Measurements from ENCODE around the gene SPO11.
"Not testable (repeated sequence)": the region's sequence is repeated elsewhere in the genome, so short reads cannot be mapped to it uniquely, and the experiment has no call there.

The SPO11 gene

DNA sequence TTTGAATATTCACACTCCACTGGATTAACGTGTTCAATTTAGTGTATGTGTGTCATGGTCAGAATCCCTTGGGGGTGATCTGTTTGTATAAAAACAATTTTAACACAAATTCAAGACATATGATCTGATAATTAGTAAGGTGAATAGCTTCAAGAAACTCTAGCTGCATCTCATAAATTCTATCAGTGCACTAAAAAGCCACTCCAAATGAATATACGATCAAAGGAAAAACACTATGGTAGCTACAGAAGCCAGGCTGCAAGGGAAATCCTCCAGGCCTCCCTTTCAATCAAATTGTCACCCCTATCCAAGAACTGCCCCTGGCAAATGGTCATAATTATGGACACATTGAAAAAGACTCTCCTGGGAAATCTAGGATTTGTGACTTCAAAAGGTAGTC lies 12.1 kb downstream of the SPO11 start:
- Histone ChIP-seq H3K36me3 (ENCODE audit: insufficient read depth, insufficient read length, low read length) (no peaks in the 10 kb centered on the region), H3K9me3 (ENCODE audit: insufficient read depth, low read length) (no peaks in the 10 kb centered on the region), H3K27me3 (ENCODE audit: insufficient read depth, insufficient read length) (no peaks in the 10 kb centered on the region), H3K9ac (ENCODE audit: insufficient read length, low read depth) (no peak overlapping the region), H3K4me3 (ENCODE audit: insufficient read length, low read depth) (no peak overlapping the region), H3K4me1 (ENCODE audit: insufficient read depth, insufficient read length) (no peaks in the 10 kb centered on the region)
- TF ChIP-seq ZNF274 (IDR thresholded peaks at IDR 0.05; ENCODE audit: low read depth, low read length) (no peak), SUZ12 (IDR thresholded peaks at IDR 0.05; ENCODE audit: extremely low read depth, insufficient read depth, insufficient read length) (no peak), YY1 (IDR thresholded peaks at IDR 0.05; ENCODE audit: insufficient read depth, insufficient read length) (no peak)
- no peak for DNase-seq (ENCODE audit: low read depth, low spot score)

DNA sequence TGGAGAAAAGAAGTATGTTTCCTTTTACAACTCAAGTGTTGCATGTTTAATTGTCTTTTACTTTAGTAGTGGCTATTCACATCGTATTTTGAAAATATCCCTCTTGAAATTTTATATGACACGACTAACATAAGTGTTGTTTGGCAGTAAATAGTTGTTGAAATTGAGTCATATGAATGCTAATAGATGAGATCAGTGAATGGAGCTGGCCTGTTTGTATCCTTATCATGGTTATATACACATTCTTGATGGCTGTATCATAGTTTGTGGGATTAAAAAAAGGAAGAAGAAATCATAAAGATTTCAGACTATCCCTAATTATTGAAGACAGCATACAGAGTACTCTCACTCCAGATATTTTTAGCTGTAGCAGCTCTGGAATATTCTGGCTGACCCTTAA lies 13.2 kb downstream of the SPO11 start:
- H3K36me3 ChIP-seq (ENCODE audit: insufficient read depth, insufficient read length, low read length): no peaks in the 10 kb centered on the region
- DNase-seq (ENCODE audit: low read depth, low spot score): no peak
- no peaks in the 10 kb centered on the region for H3K4me1 ChIP-seq (ENCODE audit: insufficient read depth, insufficient read length)
- TF ChIP-seq YY1 (IDR thresholded peaks at IDR 0.05; ENCODE audit: insufficient read depth, insufficient read length): no peak
- no peak for TF ChIP-seq ZNF274 (IDR thresholded peaks at IDR 0.05; ENCODE audit: low read depth, low read length)
- TF ChIP-seq SUZ12 (IDR thresholded peaks at IDR 0.05; ENCODE audit: extremely low read depth, insufficient read depth, insufficient read length): no peak
- no peak overlapping the region for H3K4me3 ChIP-seq (ENCODE audit: insufficient read length, low read depth)
- no peaks in the 10 kb centered on the region for H3K9me3 ChIP-seq (ENCODE audit: insufficient read depth, low read length)
- no peaks in the 10 kb centered on the region for H3K27me3 ChIP-seq (ENCODE audit: insufficient read depth, insufficient read length)
- no peak overlapping the region for H3K9ac ChIP-seq (ENCODE audit: insufficient read length, low read depth)

DNA sequence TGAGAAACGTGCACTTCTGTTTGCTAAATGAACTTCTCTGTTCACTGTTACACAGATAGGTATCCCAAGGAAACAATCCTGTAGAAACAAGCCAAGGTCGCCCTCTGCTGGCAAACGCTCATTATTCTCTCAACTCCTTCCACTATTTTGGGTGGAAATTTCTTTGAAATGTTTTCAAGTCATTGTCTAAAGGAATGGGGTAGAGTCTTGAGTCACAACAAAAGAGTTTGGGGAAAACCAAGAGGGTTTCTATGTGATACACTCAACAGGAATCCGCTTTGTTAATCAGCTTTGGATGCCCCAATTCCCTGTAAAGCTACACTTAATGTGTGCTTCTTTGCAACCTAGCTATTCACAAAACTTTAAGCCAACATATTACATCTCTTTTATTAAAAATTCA lies 16.9 kb downstream of the SPO11 start:
- H3K9me3 ChIP-seq (ENCODE audit: insufficient read depth, low read length): no peaks in the 10 kb centered on the region
- H3K27me3 ChIP-seq (ENCODE audit: insufficient read depth, insufficient read length): no peaks in the 10 kb centered on the region
- H3K4me1 ChIP-seq (ENCODE audit: insufficient read depth, insufficient read length): no peaks in the 10 kb centered on the region
- DNase-seq (ENCODE audit: low read depth, low spot score): peak; percentile 70
- no peak overlapping the region for H3K9ac ChIP-seq (ENCODE audit: insufficient read length, low read depth)
- TF ChIP-seq YY1 (IDR thresholded peaks at IDR 0.05; ENCODE audit: insufficient read depth, insufficient read length) (no peak), ZNF274 (IDR thresholded peaks at IDR 0.05; ENCODE audit: low read depth, low read length) (no peak), SUZ12 (IDR thresholded peaks at IDR 0.05; ENCODE audit: extremely low read depth, insufficient read depth, insufficient read length) (no peak)
- no peak overlapping the region for H3K4me3 ChIP-seq (ENCODE audit: insufficient read length, low read depth)
- H3K36me3 ChIP-seq (ENCODE audit: insufficient read depth, insufficient read length, low read length): no peaks in the 10 kb centered on the region

DNA sequence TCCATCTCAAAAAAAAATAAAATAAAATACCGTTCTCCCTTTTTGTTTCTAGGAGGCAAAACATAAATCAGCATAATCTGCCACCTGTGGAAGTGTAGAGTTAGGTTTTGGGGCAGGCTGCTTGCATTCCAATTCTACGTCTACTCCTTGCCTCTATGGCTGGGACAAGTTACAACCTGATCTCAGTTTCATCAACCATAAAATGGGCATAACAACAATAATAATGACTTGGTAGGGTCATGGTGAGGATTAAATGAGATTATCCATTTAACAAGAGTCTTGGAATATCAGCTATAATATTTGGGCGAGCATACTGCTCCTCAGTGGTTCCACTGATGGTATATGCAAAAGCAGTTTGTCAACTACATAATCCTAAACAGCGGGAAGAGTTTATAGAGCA lies 17.8 kb downstream of the SPO11 start:
- Histone ChIP-seq H3K9me3 (ENCODE audit: insufficient read depth, low read length) (no peaks in the 10 kb centered on the region), H3K4me1 (ENCODE audit: insufficient read depth, insufficient read length) (no peaks in the 10 kb centered on the region), H3K27me3 (ENCODE audit: insufficient read depth, insufficient read length) (no peaks in the 10 kb centered on the region), H3K9ac (ENCODE audit: insufficient read length, low read depth) (no peak overlapping the region), H3K36me3 (ENCODE audit: insufficient read depth, insufficient read length, low read length) (no peaks in the 10 kb centered on the region), H3K4me3 (ENCODE audit: insufficient read length, low read depth) (no peak overlapping the region)
- DNase-seq (ENCODE audit: low read depth, low spot score): no peak
- TF ChIP-seq SUZ12 (IDR thresholded peaks at IDR 0.05; ENCODE audit: extremely low read depth, insufficient read depth, insufficient read length): no peak
- no peak for TF ChIP-seq ZNF274 (IDR thresholded peaks at IDR 0.05; ENCODE audit: low read depth, low read length)
- no peak for TF ChIP-seq YY1 (IDR thresholded peaks at IDR 0.05; ENCODE audit: insufficient read depth, insufficient read length)

DNA sequence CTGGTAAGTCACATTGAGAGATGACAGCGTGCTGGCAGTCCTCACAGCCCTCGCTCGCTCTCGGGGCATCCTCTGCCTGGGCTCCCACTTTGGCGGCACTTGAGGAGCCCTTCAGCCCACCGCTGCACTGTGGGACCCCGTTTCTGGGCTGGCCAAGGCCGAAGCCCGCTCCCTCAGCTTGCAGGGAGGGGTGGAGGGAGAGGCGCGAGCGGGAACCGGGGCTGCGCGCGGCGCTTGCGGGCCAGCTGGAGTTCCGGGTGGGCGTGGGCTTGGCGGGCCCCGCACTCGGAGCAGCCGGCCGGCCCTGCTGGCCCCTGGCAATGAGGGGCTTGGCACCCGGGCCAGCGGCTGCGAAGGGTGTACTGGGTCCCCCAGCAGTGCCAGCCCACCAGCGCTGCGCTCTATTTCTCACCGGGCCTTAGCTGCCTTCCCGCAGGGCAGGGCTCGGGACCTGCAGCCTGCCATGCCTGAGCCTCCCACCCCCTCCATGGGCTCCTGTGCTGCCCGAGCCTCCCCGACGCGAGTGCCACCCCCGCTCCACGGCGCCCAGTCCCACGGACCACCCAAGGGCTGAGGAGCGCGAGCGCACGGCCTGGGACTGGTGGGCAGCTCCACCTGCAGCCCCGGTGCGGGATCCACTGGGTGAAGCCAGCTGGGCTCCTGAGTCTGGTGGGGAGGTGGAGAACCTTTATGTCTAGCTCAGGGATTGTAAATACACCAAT lies 18.8 kb downstream of the SPO11 start:
- not testable (repeated sequence) for H3K4me3 ChIP-seq (ENCODE audit: insufficient read length, low read depth); DNase-seq (ENCODE audit: low read depth, low spot score); H3K27me3 ChIP-seq (ENCODE audit: insufficient read depth, insufficient read length); H3K9ac ChIP-seq (ENCODE audit: insufficient read length, low read depth); H3K4me1 ChIP-seq (ENCODE audit: insufficient read depth, insufficient read length); H3K36me3 ChIP-seq (ENCODE audit: insufficient read depth, insufficient read length, low read length); H3K9me3 ChIP-seq (ENCODE audit: insufficient read depth, low read length)

DNA sequence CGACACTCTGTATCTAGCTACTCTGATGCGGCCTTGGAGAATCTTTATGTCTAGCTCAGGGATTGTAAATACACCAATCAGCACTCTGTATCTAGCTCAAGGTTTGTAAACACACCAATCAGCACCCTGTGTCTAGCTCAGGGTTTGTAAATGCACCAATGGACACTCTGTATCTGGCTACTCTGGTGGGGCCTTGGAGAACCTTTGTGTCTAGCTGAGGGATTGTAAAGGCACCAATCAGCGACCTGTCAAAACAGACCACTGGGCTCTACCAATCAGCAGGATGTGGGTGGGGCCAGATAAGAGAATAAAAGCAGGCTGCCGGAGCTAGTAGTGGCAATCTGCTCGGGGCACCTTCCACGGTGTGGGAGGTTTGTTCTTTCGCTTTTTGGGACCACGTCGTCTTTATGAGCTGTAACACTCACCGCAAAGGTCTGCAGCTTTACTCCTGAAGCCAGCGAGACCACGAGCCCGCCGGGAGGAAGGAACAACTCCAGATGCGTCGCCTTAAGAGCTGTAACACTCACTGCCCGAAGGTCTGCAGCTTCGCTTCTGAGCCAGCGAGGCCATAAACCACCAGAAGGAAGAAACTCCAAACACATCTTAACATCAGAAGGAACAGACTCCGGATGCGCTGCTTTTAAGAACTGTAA lies 19.4 kb downstream of the SPO11 start:
- not testable (repeated sequence) for H3K36me3 ChIP-seq (ENCODE audit: insufficient read depth, insufficient read length, low read length); DNase-seq (ENCODE audit: low read depth, low spot score); H3K9me3 ChIP-seq (ENCODE audit: insufficient read depth, low read length); H3K27me3 ChIP-seq (ENCODE audit: insufficient read depth, insufficient read length); H3K9ac ChIP-seq (ENCODE audit: insufficient read length, low read depth); H3K4me3 ChIP-seq (ENCODE audit: insufficient read length, low read depth); H3K4me1 ChIP-seq (ENCODE audit: insufficient read depth, insufficient read length)

DNA sequence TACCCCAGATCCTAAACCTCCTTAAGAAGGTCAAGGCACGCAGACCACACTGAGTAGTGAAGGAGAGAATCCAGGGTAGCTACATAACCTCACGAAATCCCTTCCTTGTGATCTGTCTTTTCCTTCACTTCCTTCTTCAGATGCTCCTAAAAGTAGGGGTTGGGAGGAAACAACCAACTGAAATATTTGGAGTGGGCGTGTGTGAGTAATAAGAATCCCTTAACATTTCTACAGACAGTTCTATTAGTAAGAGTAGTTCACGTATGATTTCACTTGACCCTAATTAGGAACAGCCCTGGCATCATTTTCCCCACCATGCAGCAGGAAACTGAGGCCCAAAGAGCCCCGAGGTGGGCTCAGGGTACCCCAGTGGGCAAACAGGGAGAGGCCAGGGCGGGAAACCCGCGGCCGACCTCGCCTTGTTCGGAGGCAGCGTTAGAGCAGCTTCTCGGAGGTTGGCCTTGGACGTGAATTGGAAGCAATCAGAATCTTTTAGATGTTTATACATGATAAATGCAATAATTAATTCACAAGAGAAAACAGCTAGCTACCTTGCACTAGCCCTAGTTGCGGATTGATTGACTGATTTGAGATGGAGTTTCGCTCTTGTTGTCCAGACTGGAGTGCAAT lies 20.6 kb downstream of the SPO11 start:
- no peak overlapping the region for H3K9ac ChIP-seq (ENCODE audit: insufficient read length, low read depth)
- H3K4me1 ChIP-seq (ENCODE audit: insufficient read depth, insufficient read length): no peaks in the 10 kb centered on the region
- no peaks in the 10 kb centered on the region for H3K9me3 ChIP-seq (ENCODE audit: insufficient read depth, low read length)
- no peaks in the 10 kb centered on the region for H3K36me3 ChIP-seq (ENCODE audit: insufficient read depth, insufficient read length, low read length)
- no peaks in the 10 kb centered on the region for H3K27me3 ChIP-seq (ENCODE audit: insufficient read depth, insufficient read length)
- DNase-seq (ENCODE audit: low read depth, low spot score): no peak
- no peak for TF ChIP-seq SUZ12 (IDR thresholded peaks at IDR 0.05; ENCODE audit: extremely low read depth, insufficient read depth, insufficient read length)
- TF ChIP-seq YY1 (IDR thresholded peaks at IDR 0.05; ENCODE audit: insufficient read depth, insufficient read length): no peak
- no peak for TF ChIP-seq ZNF274 (IDR thresholded peaks at IDR 0.05; ENCODE audit: low read depth, low read length)
- H3K4me3 ChIP-seq (ENCODE audit: insufficient read length, low read depth): no peak overlapping the region

DNA sequence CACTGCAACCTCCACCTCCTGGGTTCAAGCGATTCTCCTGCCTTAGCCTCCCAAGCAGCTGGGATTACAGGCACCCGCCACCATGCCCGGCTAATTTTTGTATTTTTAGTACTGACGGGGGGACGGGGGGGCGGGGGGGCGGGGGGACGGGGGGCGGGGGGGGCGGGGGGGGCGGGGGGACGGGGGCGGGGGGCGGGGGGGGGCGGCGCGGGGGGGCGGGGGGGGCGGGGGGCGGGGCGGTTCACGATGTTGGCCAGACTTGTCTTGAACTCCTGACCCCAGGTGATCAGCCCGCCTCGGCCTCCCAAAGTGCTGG lies 21.1 kb downstream of the SPO11 start:
- peak overlapping the region; percentile 99 for H3K9ac ChIP-seq (ENCODE audit: insufficient read length, low read depth)
- not testable (repeated sequence) for H3K9me3 ChIP-seq (ENCODE audit: insufficient read depth, low read length); DNase-seq (ENCODE audit: low read depth, low spot score); H3K4me1 ChIP-seq (ENCODE audit: insufficient read depth, insufficient read length); H3K36me3 ChIP-seq (ENCODE audit: insufficient read depth, insufficient read length, low read length); H3K27me3 ChIP-seq (ENCODE audit: insufficient read depth, insufficient read length)
- H3K4me3 ChIP-seq (ENCODE audit: insufficient read length, low read depth): peak overlapping the region; percentile 100

All from NT2/D1 (cell line).